IMR-90 (cell line): ENCODE results near the gene RAP1GAP2. TPM values are rescaled to one million over a fixed set of nuclear protein-coding genes. Genes with fewer than 3 reads are reported as not detected.

Source experiments
- ATAC-seq: fragments of 200-7000 bp; cut with Tn5 transposase; 2 replicates; pipeline ENCODE4 v1.9.1; 2020; ENCODE audit warnings: low read depth, mild to moderate bottlenecking, moderate library complexity
- BruUV-seq: library from RNA; stranded (reverse); fragments of 400-500 nt; replicated peaks from 2 replicates; lab custom pipeline; 2021; lab: Mats Ljungman, UMichigan
- CTCF ChIA-PET: fragments of 300-600 bp; formaldehyde crosslinking; extraction: SDS; loops from one replicate; lab custom pipeline; 2021; ENCODE audit warnings: antibody characterized with exemption; lab: Yijun Ruan, JAX
- POLR2A ChIA-PET: fragments of 300-600 bp; sonication (Branson Sonifier 250); formaldehyde crosslinking; loops from one replicate; lab custom pipeline; 2022; ENCODE audit warnings: antibody characterized with exemption; ENCODE audit not compliant: unreplicated experiment; lab: Charles Lee
- DNase-seq: peaks from one replicate; pipeline ENCODE4 v3.0.0; 2013
- H2AFZ ChIP-seq: replicated peaks from 2 replicates; pipeline ENCODE3; 2013; ENCODE audit warnings: low read length, mild to moderate bottlenecking; ENCODE audit not compliant: poor library complexity
- H2AK5ac ChIP-seq: 2 replicates; pipeline ENCODE4 v1.6.1; 2013; ENCODE audit warnings: low read depth, low read length, inconsistent platforms
- H2AK9ac ChIP-seq: replicated peaks from 2 replicates; pipeline ENCODE3; 2013; ENCODE audit warnings: mild to moderate bottlenecking, low read depth, low read length, moderate library complexity; ENCODE audit not compliant: poor library complexity
- H2BK120ac ChIP-seq: 2 replicates; pipeline ENCODE4 v1.6.1; 2013; ENCODE audit warnings: low read depth, low read length, inconsistent platforms
- H2BK15ac ChIP-seq: 3 replicates; pipeline ENCODE4 v1.6.1; 2013; ENCODE audit warnings: low read depth, low read length, inconsistent platforms
- H2BK20ac ChIP-seq: 2 replicates; pipeline ENCODE4 v1.6.1; 2013; ENCODE audit warnings: low read depth, mild to moderate bottlenecking, inconsistent platforms, low read length, moderate library complexity
- H2BK5ac ChIP-seq: 2 replicates; pipeline ENCODE4 v1.6.1; 2013; ENCODE audit warnings: mild to moderate bottlenecking, low read depth, low read length, inconsistent platforms; ENCODE audit not compliant: poor library complexity, severe bottlenecking
- H3K14ac ChIP-seq: replicated peaks from 2 replicates; pipeline ENCODE4 v1.6.1; 2013; ENCODE audit warnings: low read depth, low read length, inconsistent platforms
- H3K18ac ChIP-seq: 2 replicates; pipeline ENCODE4 v1.6.1; 2013; ENCODE audit warnings: low read depth, low read length, control low read depth
- H3K23ac ChIP-seq: 2 replicates; pipeline ENCODE4 v1.6.1; 2013; ENCODE audit warnings: low read depth, low read length, inconsistent platforms
- H3K27ac ChIP-seq: 2 replicates; pipeline ENCODE4 v1.5.1; 2013; ENCODE audit warnings: mild to moderate bottlenecking, control low read depth, low read length; ENCODE audit not compliant: insufficient read depth
- H3K27me3 ChIP-seq: 2 replicates; pipeline ENCODE4 v1.6.1; 2013; ENCODE audit warnings: low read length; ENCODE audit not compliant: control insufficient read depth, insufficient read depth
- H3K36me3 ChIP-seq: 2 replicates; pipeline ENCODE4 v1.6.1; 2013; ENCODE audit warnings: low read length, mixed read lengths; ENCODE audit not compliant: control insufficient read depth, insufficient read depth
- H3K4ac ChIP-seq: 2 replicates; pipeline ENCODE4 v1.6.1; 2013; ENCODE audit warnings: low read depth, low read length, inconsistent platforms
- H3K4me1 ChIP-seq: 2 replicates; pipeline ENCODE4 v1.6.1; 2013; ENCODE audit warnings: low read length, mixed read lengths; ENCODE audit not compliant: control insufficient read depth, insufficient read depth
- H3K4me2 ChIP-seq: 2 replicates; pipeline ENCODE4 v1.6.1; 2013; ENCODE audit warnings: low read depth, mild to moderate bottlenecking, control low read depth, low read length, moderate library complexity
- H3K4me3 ChIP-seq: 2 replicates; pipeline ENCODE4 v1.5.1; 2013; ENCODE audit warnings: low read depth, mild to moderate bottlenecking, control low read depth, low read length, moderate library complexity; ENCODE audit not compliant: insufficient read depth
- H3K56ac ChIP-seq: 2 replicates; pipeline ENCODE4 v1.6.1; 2013; ENCODE audit warnings: low read length, inconsistent platforms; ENCODE audit not compliant: insufficient read depth; ENCODE audit errors: extremely low read depth
- H3K79me1 ChIP-seq, 2 experiments: 2 replicates each; pipeline ENCODE4 v1.6.1; 2013; ENCODE audit warnings: low read length in 2 of 2, inconsistent platforms in 1 of 2, low read depth in 1 of 2
- H3K9ac ChIP-seq: 2 replicates; pipeline ENCODE4 v1.6.1; 2013; ENCODE audit warnings: low read depth, low read length, control low read depth
- H3K9me1 ChIP-seq: 2 replicates; pipeline ENCODE4 v1.6.1; 2013; ENCODE audit warnings: low read length, inconsistent platforms; ENCODE audit not compliant: insufficient read depth
- H3K9me3 ChIP-seq: 2 replicates; pipeline ENCODE4 v1.6.1; 2013; ENCODE audit warnings: low read length; ENCODE audit not compliant: control insufficient read depth, insufficient read depth
- H4K20me1 ChIP-seq: 2 replicates; pipeline ENCODE4 v1.6.1; 2013; ENCODE audit warnings: low read length, inconsistent platforms; ENCODE audit not compliant: insufficient read depth
- H4K5ac ChIP-seq: 2 replicates; pipeline ENCODE4 v1.6.1; 2013; ENCODE audit warnings: mild to moderate bottlenecking, low read depth, low read length, control low read depth
- H4K8ac ChIP-seq, 2 experiments: 2 replicates each; pipeline ENCODE4 v1.6.1; 2013; ENCODE audit warnings: low read depth in 2 of 2, low read length in 2 of 2, control low read depth in 1 of 2, inconsistent platforms in 1 of 2
- H4K91ac ChIP-seq: 2 replicates; pipeline ENCODE4 v1.6.1; 2013; ENCODE audit warnings: low read depth, low read length, inconsistent platforms; ENCODE audit not compliant: insufficient read depth
- BHLHE40 ChIP-seq: fragments of 150-350 bp; IDR thresholded peaks from 2 replicates; pipeline ENCODE4 v1.6.1; 2016; ENCODE audit warnings: mild to moderate bottlenecking, low read depth, low read length
- CEBPB ChIP-seq: IDR thresholded peaks from 2 replicates; pipeline ENCODE4 v1.6.1; 2012; ENCODE audit warnings: low read depth, low read length, improper control_type of control experiment
- CHD1 ChIP-seq: IDR thresholded peaks from 2 replicates; pipeline ENCODE4 v1.6.1; 2012; ENCODE audit warnings: low read depth, low read length, improper control_type of control experiment
- ELK1 ChIP-seq: fragments of 150-350 bp; IDR thresholded peaks from 2 replicates; pipeline ENCODE4 v1.6.1; 2016; ENCODE audit warnings: low read depth, mild to moderate bottlenecking, low read length, moderate library complexity, borderline replicate concordance
- FOS ChIP-seq: fragments of 150-350 bp; IDR thresholded peaks from 2 replicates; pipeline ENCODE4 v1.6.1; 2016; ENCODE audit warnings: low read depth, low read length
- MAFK ChIP-seq: IDR thresholded peaks from 2 replicates; pipeline ENCODE4 v1.6.1; 2012; ENCODE audit warnings: low read depth, low read length, improper control_type of control experiment
- MAZ ChIP-seq: IDR thresholded peaks from 2 replicates; pipeline ENCODE4 v1.6.1; 2012; ENCODE audit warnings: low read depth, mild to moderate bottlenecking, low read length, improper control_type of control experiment, moderate library complexity, borderline replicate concordance
- MXI1 ChIP-seq: IDR thresholded peaks from 2 replicates; pipeline ENCODE4 v1.6.1; 2012; ENCODE audit warnings: low read depth, mild to moderate bottlenecking, low read length, moderate library complexity, borderline replicate concordance
- NFE2L2 ChIP-seq: fragments of 150-350 bp; IDR thresholded peaks from 2 replicates; pipeline ENCODE4 v1.6.1; 2016; ENCODE audit warnings: low read depth, mild to moderate bottlenecking, low read length
- POLR2A ChIP-seq: IDR thresholded peaks from 2 replicates; pipeline ENCODE4 v1.6.1; 2012; ENCODE audit warnings: mild to moderate bottlenecking, low read depth, low read length
- RAD21 ChIP-seq: IDR thresholded peaks from 2 replicates; pipeline ENCODE4 v1.6.1; 2012; ENCODE audit warnings: low read length, improper control_type of control experiment
- RCOR1 ChIP-seq: IDR thresholded peaks from 2 replicates; pipeline ENCODE4 v1.6.1; 2012; ENCODE audit warnings: mild to moderate bottlenecking, low read length, improper control_type of control experiment; ENCODE audit not compliant: insufficient replicate concordance
- RFX5 ChIP-seq: IDR thresholded peaks from 2 replicates; pipeline ENCODE4 v1.8.0; 2012; ENCODE audit warnings: low read depth, mild to moderate bottlenecking, low read length, moderate library complexity
- SMC3 ChIP-seq: fragments of 150-350 bp; IDR thresholded peaks from 2 replicates; pipeline ENCODE4 v1.6.1; 2016; ENCODE audit warnings: low read depth, mild to moderate bottlenecking, antibody characterized with exemption, low read length, moderate library complexity
- WGBS, 2 experiments: methylation state at CpG; one replicate each; pipeline versions ENCODE4 v1.1.5 to v1.1.7; 2013; ENCODE audit warnings: missing lambda C conversion rate in 2 of 2; ENCODE audit not compliant: insufficient read length in 1 of 2; ENCODE audit errors: extremely low coverage in 2 of 2; 5-methylcytosine and 5-hydroxymethylcytosine counted together
- dilution Hi-C: fragments of 300-500 bp; cut with HindIII; formaldehyde crosslinking; loops from one replicate; pipeline ENCODE4 v1.14.3; 2018; ENCODE audit warnings: low sequenced_read_pairs; ENCODE audit not compliant: unreplicated experiment
- in situ Hi-C: fragments of 300-500 bp; cut with MboI; formaldehyde crosslinking; loops from 3 replicates; pipeline ENCODE4 v1.14.3; 2019; ENCODE audit warnings: low sequenced_read_pairs, inconsistent platforms, mixed read lengths
- intact Hi-C: fragments of 100-400 bp; cut with micrococcal nuclease; formaldehyde crosslinking; loops from 2 replicates; pipeline ENCODE4 v1.10.0; 2022
- polyA plus RNA-seq, 3 experiments: library from polyadenylated mRNA; depleted of rRNA; stranded (reverse); fragments of >200 nt; gene quantifications; 2 replicates each; pipeline ENCODE4 v1.2.3, GENCODE V29; 2012; ENCODE audit warnings: low replicate concordance in 1 of 3
- total RNA-seq: library from RNA; depleted of rRNA; stranded (reverse); fragments of >200 nt; gene quantifications from 2 replicates; pipeline ENCODE4 v1.2.3, GENCODE V29; 2012
- TF ChIP-seq, protein P1 (sequence below): conservative IDR thresholded peaks from 2 replicates; pipeline ENCODE4 v1.5.1; 2012; ENCODE audit warnings: mild to moderate bottlenecking, low read depth, low read length, improper control_type of control experiment

Gene RAP1GAP2
- total and polyA plus RNA-seq, 2 of the 4 experiments (the other 2 are of a cell fraction) = 5.7 to 7.5 TPM

DNA sequence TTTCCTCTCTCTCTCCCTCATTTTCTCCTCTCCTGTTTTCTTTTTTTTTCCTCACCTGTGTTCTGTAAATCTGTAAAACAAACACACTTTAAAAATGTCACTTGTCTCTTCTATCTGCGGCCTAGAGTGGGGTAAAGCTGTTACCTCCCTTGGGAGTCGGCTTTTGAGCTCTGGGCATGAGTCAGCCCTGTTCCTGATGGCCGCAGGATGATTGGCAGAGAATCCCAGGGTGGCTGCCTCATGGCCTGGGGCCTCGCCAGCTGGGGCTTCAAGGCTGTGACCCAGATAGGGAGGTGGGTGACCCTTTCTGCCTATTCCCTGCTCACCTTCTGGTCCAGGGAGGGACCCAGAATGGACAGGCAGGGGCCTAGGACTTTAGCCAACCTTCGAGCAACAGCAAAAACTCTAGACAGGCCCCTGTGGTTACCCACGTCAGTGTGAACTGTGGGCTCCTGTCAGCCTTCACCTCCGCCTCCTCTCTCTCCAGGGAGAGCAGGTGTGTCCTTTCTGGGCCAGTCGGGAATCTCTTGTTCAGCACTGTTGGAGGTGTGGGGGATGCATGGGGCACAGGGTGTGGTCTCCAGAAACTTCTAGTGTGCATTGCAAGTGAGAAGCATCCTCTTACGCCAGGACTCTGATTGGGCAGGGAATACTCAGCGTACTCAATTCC lies 87.4 kb downstream of the RAP1GAP2 start:
- Histone ChIP-seq H3K23ac (no peak overlapping the region), H3K9me3 (no peaks in the 10 kb centered on the region), H4K5ac (no peak overlapping the region), H4K91ac (no peak overlapping the region), H2BK5ac (no peak overlapping the region), H2BK15ac (no peak overlapping the region), H3K14ac (no peak overlapping the region), H3K4me1 (peaks cover 3% of the 10 kb centered on the region; the same call in 1 of the 2 replicates), H3K4me2 (no peak overlapping the region), H3K18ac (no peak overlapping the region), H2AFZ (peak overlapping the region; percentile 70), H4K20me1 (peaks cover 6% of the 10 kb centered on the region), H3K9me1 (no peaks in the 10 kb centered on the region), H3K9ac (no peak overlapping the region), H3K36me3 (no peaks in the 10 kb centered on the region), H3K27me3 (no peaks in the 10 kb centered on the region), H3K4me3 (no peak overlapping the region), H3K27ac (no peak overlapping the region), H4K8ac (no peak overlapping the region; a peak in 1 of 4 replicates), H3K4ac (no peak overlapping the region), H2AK5ac (peak overlapping the region; percentile 21), H2BK20ac (no peak overlapping the region), H2AK9ac (peak overlapping the region; percentile 28), H3K79me1 (peaks cover 4 to 9% of the 10 kb centered on the region in 2 experiments; a peak in 3 of 4 replicates), H3K56ac (no peak overlapping the region), H2BK120ac (no peak overlapping the region)
- intact Hi-C loops (no loop called here), dilution Hi-C loops (no loop called here), in situ Hi-C loops (no loop called here)
- WGBS, 2 experiments = no CpG with 5 or more reads among the region's 10 CpGs
- DNase-seq (peak; percentile 62), ATAC-seq (peak; percentile 61; the same call in 1 of the 2 replicates)
- ChIA-PET POLR2A (no interaction called here), CTCF (no interaction called here)
- TF ChIP-seq RCOR1 (no peak), SMC3 (no peak), ELK1 (no peak), CHD1 (no peak), POLR2A (no peak), MXI1 (no peak), BHLHE40 (no peak), MAFK (no peak), NFE2L2 (no peak), FOS (no peak), RFX5 (no peak), RAD21 (no peak), MAZ (no peak), CEBPB (no peak)
- TF ChIP-seq, protein P1, sequence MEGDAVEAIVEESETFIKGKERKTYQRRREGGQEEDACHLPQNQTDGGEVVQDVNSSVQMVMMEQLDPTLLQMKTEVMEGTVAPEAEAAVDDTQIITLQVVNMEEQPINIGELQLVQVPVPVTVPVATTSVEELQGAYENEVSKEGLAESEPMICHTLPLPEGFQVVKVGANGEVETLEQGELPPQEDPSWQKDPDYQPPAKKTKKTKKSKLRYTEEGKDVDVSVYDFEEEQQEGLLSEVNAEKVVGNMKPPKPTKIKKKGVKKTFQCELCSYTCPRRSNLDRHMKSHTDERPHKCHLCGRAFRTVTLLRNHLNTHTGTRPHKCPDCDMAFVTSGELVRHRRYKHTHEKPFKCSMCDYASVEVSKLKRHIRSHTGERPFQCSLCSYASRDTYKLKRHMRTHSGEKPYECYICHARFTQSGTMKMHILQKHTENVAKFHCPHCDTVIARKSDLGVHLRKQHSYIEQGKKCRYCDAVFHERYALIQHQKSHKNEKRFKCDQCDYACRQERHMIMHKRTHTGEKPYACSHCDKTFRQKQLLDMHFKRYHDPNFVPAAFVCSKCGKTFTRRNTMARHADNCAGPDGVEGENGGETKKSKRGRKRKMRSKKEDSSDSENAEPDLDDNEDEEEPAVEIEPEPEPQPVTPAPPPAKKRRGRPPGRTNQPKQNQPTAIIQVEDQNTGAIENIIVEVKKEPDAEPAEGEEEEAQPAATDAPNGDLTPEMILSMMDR = no peak
- no TSS peak for BruUV-seq
